Dedifferentiated amniotic fluid mesenchymal stem cell (primary cell): ENCODE data around the gene STPG3.
A peak's percentile ranks its signal among the peaks of the same experiment; 100 is the strongest.
"Not testable (repeated sequence)": the region's sequence is repeated elsewhere in the genome, so short reads cannot be mapped to it uniquely, and the experiment has no call there.

Experiments used
- DNase-seq: peaks from one replicate; pipeline ENCODE4 v3.0.0-alpha.2; 2016; ENCODE audit errors: extremely low spot score

Gene STPG3

GRCh38 chr9:137233143-137233980 is 17.7 kb upstream of the STPG3 start:
- DNase-seq = no peak

GRCh38 chr9:137234055-137234697 is 16.9 kb upstream of the STPG3 start:
- DNase-seq = no peak

- DNase-seq = no peak
These were observed 16.2 kb upstream of the STPG3 start for GRCh38 chr9:137234758-137235423.

- no peak for DNase-seq
These were observed 15.5 kb upstream of the STPG3 start for GRCh38 chr9:137235424-137236237.

GRCh38 chr9:137236238-137236935 is 14.7 kb upstream of the STPG3 start:
- DNase-seq = peak; percentile 58

GRCh38 chr9:137236936-137237421 is 14.1 kb upstream of the STPG3 start:
- DNase-seq = no peak

- DNase-seq = no peak
These were observed 13.0 kb upstream of the STPG3 start for GRCh38 chr9:137237759-137238726.

GRCh38 chr9:137239541-137240200 is 11.4 kb upstream of the STPG3 start:
- not testable (repeated sequence) for DNase-seq

- peak; percentile 58 for DNase-seq
These were observed 10.7 kb upstream of the STPG3 start for GRCh38 chr9:137240318-137240840.

GRCh38 chr9:137240841-137241489 is 10.1 kb upstream of the STPG3 start, which contains the start of gene TUBB4B:
Gene TUBB4B (plus strand): TSS chr9:137241287. CDS start chr9:137241361, 74 bp downstream.
- DNase-seq = peak; percentile 100

- DNase-seq = peak; percentile 26
These were observed 9.4 kb upstream of the STPG3 start for GRCh38 chr9:137241490-137242268.

- DNase-seq = no peak
These were observed 8.6 kb upstream of the STPG3 start for GRCh38 chr9:137242269-137243203.

- not testable (repeated sequence) for DNase-seq
These were observed 7.8 kb upstream of the STPG3 start for GRCh38 chr9:137243266-137243625.

- no peak for DNase-seq
These were observed 7.2 kb upstream of the STPG3 start for GRCh38 chr9:137243626-137244485.
